Neuronal stem cell (in vitro differentiated cells): ENCODE measurements around the gene UNC13A.
"Not testable (repeated sequence)": the region's sequence is repeated elsewhere in the genome, so short reads cannot be mapped to it uniquely, and the experiment has no call there.

Experiments
- DNase-seq: peaks from one replicate; pipeline ENCODE4 v3.0.0-alpha.2; 2013; ENCODE audit warnings: low spot score
- H2AFZ ChIP-seq: one replicate; pipeline ENCODE4 v1.6.1; 2013; ENCODE audit warnings: mild to moderate bottlenecking, low read length, inconsistent platforms
- H2AK5ac ChIP-seq: 2 replicates; pipeline ENCODE4 v1.6.1; 2013; ENCODE audit warnings: low read depth, mild to moderate bottlenecking, inconsistent platforms, low read length, moderate library complexity, mixed read lengths
- H2BK120ac ChIP-seq: 2 replicates; pipeline ENCODE4 v1.6.1; 2013; ENCODE audit warnings: low read depth, mild to moderate bottlenecking, inconsistent platforms, low read length, moderate library complexity, mixed read lengths
- H2BK12ac ChIP-seq: one replicate; pipeline ENCODE4 v1.6.1; 2013; ENCODE audit warnings: low read length, inconsistent platforms
- H2BK15ac ChIP-seq: 2 replicates; pipeline ENCODE4 v1.6.1; 2013; ENCODE audit warnings: mild to moderate bottlenecking, low read length, inconsistent platforms, mixed read lengths
- H2BK5ac ChIP-seq: one replicate; pipeline ENCODE4 v1.6.1; 2013; ENCODE audit warnings: inconsistent platforms, mild to moderate bottlenecking, low read length, moderate library complexity
- H3K14ac ChIP-seq: one replicate; pipeline ENCODE4 v1.6.1; 2013; ENCODE audit warnings: low read length, inconsistent platforms
- H3K18ac ChIP-seq: 2 replicates; pipeline ENCODE4 v1.6.1; 2013; ENCODE audit warnings: low read length, inconsistent platforms
- H3K23ac ChIP-seq: 2 replicates; pipeline ENCODE4 v1.6.1; 2013; ENCODE audit warnings: low read depth, mild to moderate bottlenecking, mixed read lengths, low read length, inconsistent platforms; ENCODE audit not compliant: poor library complexity
- H3K27ac ChIP-seq: replicated peaks from 3 replicates; pipeline ENCODE4 v1.5.1; 2013; ENCODE audit warnings: low read length, inconsistent platforms
- H3K27me3 ChIP-seq, 3 experiments: 2 replicates each; pipeline ENCODE4 v1.6.1; 2013; ENCODE audit warnings: low read length in 3 of 3, mild to moderate bottlenecking in 2 of 3, inconsistent platforms in 1 of 3, low read depth in 1 of 3, mixed read lengths in 1 of 3, moderate library complexity in 1 of 3; ENCODE audit not compliant: control insufficient read depth in 3 of 3, insufficient read depth in 3 of 3
- H3K36me3 ChIP-seq, 2 donors: replicated peaks in 1 of 2; 2 replicates each; pipeline ENCODE4 v1.6.1; 2013; ENCODE audit warnings: low read length in 2 of 2; ENCODE audit not compliant: control insufficient read depth in 2 of 2, insufficient read depth in 2 of 2
- H3K4ac ChIP-seq: 2 replicates; pipeline ENCODE4 v1.6.1; 2013; ENCODE audit warnings: inconsistent platforms, mild to moderate bottlenecking, low read length, moderate library complexity
- H3K4me1 ChIP-seq, 2 donors: 1 replicate in 1 of 2; 2 replicates in 1 of 2; pipeline ENCODE4 v1.6.1; 2013; ENCODE audit warnings: low read length in 2 of 2, low read depth in 1 of 2; ENCODE audit not compliant: control insufficient read depth in 2 of 2, insufficient read depth in 1 of 2
- H3K4me2 ChIP-seq: one replicate; pipeline ENCODE4 v1.6.1; 2013; ENCODE audit warnings: mild to moderate bottlenecking, low read length, inconsistent platforms; ENCODE audit not compliant: insufficient read depth, poor library complexity, severe bottlenecking
- H3K4me3 ChIP-seq, 2 donors: 2 replicates each; pipeline ENCODE4 v1.5.1; 2013; ENCODE audit warnings: low read length in 2 of 2, mild to moderate bottlenecking in 2 of 2, inconsistent platforms in 1 of 2, moderate library complexity in 1 of 2
- H3K79me1 ChIP-seq: one replicate; pipeline ENCODE4 v1.6.1; 2013; ENCODE audit warnings: low read depth, mild to moderate bottlenecking, inconsistent platforms, low read length, moderate library complexity
- H3K9ac ChIP-seq: one replicate; pipeline ENCODE4 v1.6.1; 2013; ENCODE audit warnings: mild to moderate bottlenecking, low read depth, low read length, inconsistent platforms; ENCODE audit not compliant: poor library complexity
- H3K9me3 ChIP-seq, 2 donors: replicated peaks in 1 of 2; 2 replicates each; pipeline versions ENCODE3 to v1.6.1; 2013; ENCODE audit warnings: low read length in 2 of 2, mild to moderate bottlenecking in 2 of 2, inconsistent platforms in 1 of 2, low read depth in 1 of 2, mixed read lengths in 1 of 2, moderate library complexity in 1 of 2; ENCODE audit not compliant: control insufficient read depth in 2 of 2, insufficient read depth in 1 of 2
- H4K8ac ChIP-seq: one replicate; pipeline ENCODE4 v1.6.1; 2013; ENCODE audit warnings: low read depth, mild to moderate bottlenecking, inconsistent platforms, low read length, moderate library complexity
- H4K91ac ChIP-seq: one replicate; pipeline ENCODE4 v1.6.1; 2013; ENCODE audit warnings: low read length, low read depth, mild to moderate bottlenecking, inconsistent platforms; ENCODE audit not compliant: poor library complexity
- WGBS, 2 donors: extraction: QIAGEN DNeasy Blood & Tissue Kit; methylation state at CpG; one replicate each; pipeline ENCODE4 v1.1.7; 2013; ENCODE audit warnings: missing lambda C conversion rate in 2 of 2, mixed read lengths in 1 of 2; ENCODE audit not compliant: insufficient read length in 2 of 2, insufficient replicate concordance in 1 of 2; ENCODE audit errors: extremely low coverage in 2 of 2; 5-methylcytosine and 5-hydroxymethylcytosine counted together

The UNC13A gene

GRCh38 chr19:17572638-17573037 is 115.5 kb downstream of the UNC13A start:
- Histone ChIP-seq H2BK120ac (no peak overlapping the region), H3K14ac (peak overlapping the region; percentile 31), H3K79me1 (peaks cover 2% of the 10 kb centered on the region), H3K27me3 (no peaks in the 10 kb centered on the region), H3K18ac (no peak overlapping the region), H4K8ac (peak overlapping the region; percentile 96), H2AFZ (no peak overlapping the region), H2BK5ac (no peak overlapping the region), H2AK5ac (no peak overlapping the region), H3K4me3 (peak overlapping the region in 1 of 2 donors; percentile 63), H3K4ac (no peak overlapping the region), H3K9ac (no peak overlapping the region), H3K27ac (no peak overlapping the region), H3K9me3 (no peaks in the 10 kb centered on the region), H3K36me3 (peaks cover 28 to 77% of the 10 kb centered on the region in 2 donors), H3K4me1 (peaks cover 0 to 3% of the 10 kb centered on the region in 2 donors), H2BK12ac (peak overlapping the region; percentile 63), H4K91ac (no peak overlapping the region), H3K23ac (peak overlapping the region; percentile 65), H3K4me2 (no peak overlapping the region), H2BK15ac (no peak overlapping the region)
- no CpG with 5 or more reads among the region's 7 CpGs for WGBS, 2 donors
- no peak for DNase-seq

GRCh38 chr19:17570791-17571190 is 117.4 kb downstream of the UNC13A start:
- no peaks in the 10 kb centered on the region for H3K27me3 ChIP-seq
- no peak overlapping the region for H3K14ac ChIP-seq
- H4K91ac ChIP-seq, result no peak overlapping the region
- H3K9me3 ChIP-seq, result no peaks in the 10 kb centered on the region
- no peak overlapping the region for H2AFZ ChIP-seq
- peaks cover 25 to 87% of the 10 kb centered on the region in 2 donors for H3K36me3 ChIP-seq
- no peak overlapping the region for H3K9ac ChIP-seq
- DNase-seq, result no peak
- H2BK5ac ChIP-seq, result no peak overlapping the region
- H2BK120ac ChIP-seq, result no peak overlapping the region
- H3K4me2 ChIP-seq, result no peak overlapping the region
- no peak overlapping the region for H4K8ac ChIP-seq
- no peak overlapping the region for H3K27ac ChIP-seq
- H3K4me3 ChIP-seq, result no peak overlapping the region
- no peaks in the 10 kb centered on the region for H3K4me1 ChIP-seq
- H2AK5ac ChIP-seq, result no peak overlapping the region
- H2BK12ac ChIP-seq, result no peak overlapping the region
- no peak overlapping the region for H3K4ac ChIP-seq
- H3K23ac ChIP-seq, result no peak overlapping the region
- peaks cover 2% of the 10 kb centered on the region for H3K79me1 ChIP-seq
- no peak overlapping the region for H2BK15ac ChIP-seq
- WGBS, 2 donors, result no CpG with 5 or more reads among the region's 6 CpGs
- H3K18ac ChIP-seq, result no peak overlapping the region

GRCh38 chr19:17570291-17570690 is 117.9 kb downstream of the UNC13A start:
- peaks cover 23 to 89% of the 10 kb centered on the region in 2 donors for H3K36me3 ChIP-seq
- H3K18ac ChIP-seq, H3K4me2 ChIP-seq, DNase-seq, H3K9me3 ChIP-seq, H2AK5ac ChIP-seq, H3K4ac ChIP-seq, H3K4me1 ChIP-seq, H2BK120ac ChIP-seq, H3K27me3 ChIP-seq, H3K4me3 ChIP-seq, H3K9ac ChIP-seq, H4K8ac ChIP-seq, H3K23ac ChIP-seq, H2AFZ ChIP-seq, H3K27ac ChIP-seq, H2BK12ac ChIP-seq, H2BK5ac ChIP-seq, H2BK15ac ChIP-seq, H3K79me1 ChIP-seq, H4K91ac ChIP-seq, H3K14ac ChIP-seq: not testable (repeated sequence)
- WGBS, 2 donors, result no CpG with 5 or more reads among the region's 5 CpGs

GRCh38 chr19:17567940-17568339 is 120.2 kb downstream of the UNC13A start:
- Histone ChIP-seq H3K14ac (no peak overlapping the region), H3K4me1 (no peaks in the 10 kb centered on the region), H3K4me3 (no peak overlapping the region), H3K4me2 (no peak overlapping the region), H3K9ac (no peak overlapping the region), H2AFZ (no peak overlapping the region), H2BK120ac (no peak overlapping the region), H4K91ac (no peak overlapping the region), H2BK15ac (no peak overlapping the region), H2AK5ac (no peak overlapping the region), H3K9me3 (no peaks in the 10 kb centered on the region), H3K79me1 (peaks cover 2% of the 10 kb centered on the region), H2BK5ac (no peak overlapping the region), H3K27me3 (no peaks in the 10 kb centered on the region), H3K23ac (no peak overlapping the region), H3K27ac (no peak overlapping the region), H2BK12ac (no peak overlapping the region), H3K18ac (no peak overlapping the region), H3K4ac (no peak overlapping the region), H3K36me3 (peaks cover 23 to 87% of the 10 kb centered on the region in 2 donors), H4K8ac (no peak overlapping the region)
- DNase-seq, result no peak
- no CpG with 5 or more reads among the region's 1 CpG for WGBS, 2 donors
